COR-L47 (cell line): ENCODE data around the gene DCLRE1C.
"Not testable (repeated sequence)": the region's sequence is repeated elsewhere in the genome, so short reads cannot be mapped to it uniquely, and the experiment has no call there.

ENCODE experiments used
- DNase-seq: peaks from one replicate; lab custom pipeline; 2025; lab: John Stamatoyannopoulos, UW

The DCLRE1C gene

DNA sequence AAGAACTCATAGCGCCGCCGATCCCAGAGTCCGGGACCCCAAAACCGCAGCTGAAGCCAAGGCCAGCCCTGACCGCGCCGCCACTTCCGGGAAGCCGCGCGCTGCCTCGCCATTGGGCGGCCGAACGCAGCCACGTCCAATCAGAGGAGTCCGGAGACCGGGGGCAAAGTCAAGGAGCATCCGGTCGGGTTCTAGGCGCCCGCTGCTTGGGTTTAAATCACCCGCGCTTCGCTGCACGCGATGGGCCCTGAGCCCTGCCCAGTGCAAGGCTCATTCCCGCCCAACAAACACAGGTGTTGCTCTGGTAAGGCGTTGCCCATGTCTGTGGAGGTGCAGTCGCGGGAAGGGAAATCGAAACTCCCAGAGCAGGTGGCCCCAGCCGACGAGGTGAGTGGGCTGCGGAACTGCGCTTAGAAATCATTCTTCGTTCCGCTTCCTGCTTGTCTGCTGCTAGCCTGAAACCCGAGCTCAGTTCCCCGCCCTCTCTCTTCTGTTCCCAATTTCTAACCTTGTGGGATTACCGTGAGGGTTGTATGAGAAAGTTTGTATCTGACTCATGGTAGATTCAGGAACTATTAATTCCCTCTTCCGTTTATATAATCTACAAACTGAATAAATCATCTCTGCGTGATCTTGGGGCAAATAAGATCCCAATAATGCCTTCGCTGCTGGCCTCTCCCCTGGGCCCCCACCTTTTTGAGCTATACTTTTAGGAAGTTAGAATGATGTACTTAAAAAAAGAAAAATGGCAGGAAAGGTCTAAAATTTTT lies at the start of gene DCLRE1C:
Gene DCLRE1C (minus strand): TSS at position 96 of the 770 bp plus-strand sequence. CDS start 86 bp downstream, at position 10.
- DNase-seq = peak; percentile 78

DNA sequence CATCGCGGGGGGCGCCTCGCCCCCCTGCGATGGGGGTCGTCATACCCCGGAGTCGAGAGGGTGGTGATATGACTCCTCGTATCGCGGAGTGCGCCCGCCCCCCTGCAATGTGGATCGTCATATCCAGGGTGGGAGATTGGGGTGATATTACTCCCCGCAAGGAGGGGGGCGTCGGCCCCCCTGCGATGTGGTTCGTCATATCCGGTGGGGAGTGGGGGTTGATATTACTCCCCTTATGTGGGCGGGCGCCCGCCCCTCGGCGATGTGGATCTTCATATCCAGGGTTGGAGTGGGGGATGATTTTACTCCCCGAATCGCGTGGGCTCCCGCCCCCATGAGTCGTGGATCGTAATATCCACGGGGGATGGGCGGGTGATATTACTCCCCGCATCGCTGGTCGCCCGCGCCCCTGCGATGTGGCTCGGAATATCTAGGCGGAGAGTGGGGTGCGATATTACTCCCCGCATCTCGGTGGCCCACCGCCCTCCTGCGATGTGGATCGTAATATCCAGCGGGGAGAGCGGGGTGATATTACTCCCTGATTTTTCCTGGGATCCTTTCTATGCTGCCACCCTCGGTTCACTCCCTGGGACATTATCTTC lies 42.2 kb upstream of the DCLRE1C start:
- DNase-seq = no peak

DNA sequence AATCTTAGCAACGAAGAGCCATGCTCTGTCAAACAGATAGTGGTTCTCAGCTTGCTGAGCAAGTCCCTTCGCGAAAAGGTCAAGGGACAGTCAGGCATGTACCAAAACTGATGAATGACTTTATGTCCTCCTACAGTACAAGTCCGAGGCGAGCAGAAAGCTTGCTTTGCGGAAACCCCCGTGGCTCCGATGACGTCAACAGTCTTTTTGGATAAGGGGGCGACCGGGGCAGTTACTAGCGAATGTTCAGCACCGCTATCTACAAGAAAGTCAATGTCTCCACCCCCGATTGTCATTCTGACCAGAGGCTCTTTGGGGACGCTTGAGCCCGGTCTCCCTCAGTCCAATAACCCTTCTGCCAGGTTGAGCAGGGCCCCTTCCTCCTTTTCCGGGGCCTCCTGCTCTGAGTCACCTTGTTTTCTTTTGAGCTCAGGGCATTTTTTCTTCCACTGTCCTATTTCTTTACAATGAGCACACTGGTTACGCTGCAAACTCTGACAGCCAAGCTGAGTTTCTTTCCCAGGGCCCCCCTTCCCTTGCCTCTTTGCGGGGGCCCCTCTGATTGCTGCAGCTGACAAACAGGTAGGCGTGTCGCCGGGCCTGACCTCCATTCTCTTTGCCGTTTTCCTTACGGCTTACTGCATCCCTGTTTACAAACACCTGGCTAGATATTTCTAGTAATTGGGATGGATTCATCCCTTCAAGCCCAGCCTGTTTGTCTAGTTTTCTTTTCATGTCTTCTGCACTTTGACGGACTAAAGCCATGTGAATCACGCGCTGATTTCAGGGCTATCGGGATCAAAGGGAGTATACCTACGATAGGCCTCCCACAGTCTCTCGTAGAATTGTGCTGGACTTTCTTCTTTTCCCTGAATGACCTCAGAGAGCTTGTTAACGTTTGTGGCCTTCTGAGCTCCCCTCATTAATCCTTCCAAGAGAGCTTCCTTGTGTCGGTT lies 39.9 kb upstream of the DCLRE1C start:
- DNase-seq = not testable (repeated sequence)

DNA sequence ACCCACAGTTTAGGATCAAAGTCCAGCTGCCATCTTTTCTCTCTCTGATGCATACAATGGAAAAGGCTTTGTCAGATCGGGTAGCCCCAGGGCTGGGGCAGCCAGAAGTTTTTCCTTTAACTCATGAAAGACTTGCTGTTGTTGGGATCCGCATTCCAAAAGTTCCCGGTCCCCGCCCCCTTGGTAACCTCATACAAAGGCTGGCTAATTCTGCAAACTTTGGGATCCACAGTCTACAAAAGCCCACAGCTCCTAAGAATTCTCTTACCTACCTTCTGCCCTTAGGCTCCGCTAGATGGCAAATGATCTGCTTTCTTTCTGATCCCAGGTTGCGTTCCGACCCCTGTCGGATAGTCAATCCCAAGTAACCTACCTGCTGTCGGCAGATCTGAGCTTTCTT lies 38.4 kb upstream of the DCLRE1C start:
- DNase-seq = not testable (repeated sequence)

DNA sequence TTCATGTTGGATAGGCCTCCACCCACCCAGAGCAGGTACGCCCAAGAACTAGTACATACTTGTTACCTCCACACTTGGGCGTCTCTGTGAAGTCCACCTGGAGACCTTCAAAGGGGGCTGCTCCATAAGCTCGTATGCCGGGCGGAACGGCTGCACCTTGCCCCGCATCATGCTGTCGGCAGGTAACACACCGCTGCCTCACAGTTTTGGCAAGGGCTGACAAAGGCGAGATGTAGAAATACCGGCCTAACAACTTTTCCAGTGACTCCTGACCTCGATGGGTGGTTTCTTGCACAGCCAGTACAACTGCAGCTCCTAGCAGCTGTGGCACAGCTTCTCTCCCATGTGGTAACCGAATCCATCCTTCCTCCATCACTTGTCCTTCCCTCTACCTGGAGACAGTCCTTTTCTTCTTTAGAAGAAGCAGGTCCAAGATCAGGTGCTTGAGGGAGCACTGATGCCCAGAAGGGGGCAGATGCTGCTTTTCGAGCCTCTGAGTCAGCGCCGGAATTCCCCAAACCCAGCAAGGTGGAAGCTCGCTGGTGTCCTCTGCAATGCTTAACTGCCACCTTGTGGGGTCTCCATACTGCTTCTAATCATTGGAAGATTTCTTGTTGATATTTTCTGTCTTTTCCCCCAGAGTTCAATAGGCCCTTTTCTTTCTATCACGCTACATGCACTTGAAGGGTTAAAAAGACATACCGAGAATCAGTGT lies 37.3 kb upstream of the DCLRE1C start:
- DNase-seq = not testable (repeated sequence)

DNA sequence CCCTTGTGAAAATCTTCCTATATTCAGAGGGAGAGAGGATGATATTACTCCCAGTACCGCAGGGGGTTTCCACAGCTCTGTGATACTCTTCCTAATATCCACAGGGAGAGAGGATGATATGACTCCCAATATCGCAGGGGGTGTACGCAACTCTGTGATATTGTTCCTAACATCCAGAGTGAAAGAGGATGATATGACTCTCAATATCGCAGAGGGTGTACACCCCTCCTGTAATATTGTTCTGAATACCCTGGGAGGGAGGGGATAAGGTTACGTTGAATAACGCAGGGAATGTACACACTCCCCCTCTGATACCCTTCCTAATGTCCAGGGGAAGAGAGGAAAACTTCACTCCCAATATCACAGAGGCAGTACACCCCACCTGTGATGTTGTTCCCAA lies 35.7 kb upstream of the DCLRE1C start:
- DNase-seq = not testable (repeated sequence)

DNA sequence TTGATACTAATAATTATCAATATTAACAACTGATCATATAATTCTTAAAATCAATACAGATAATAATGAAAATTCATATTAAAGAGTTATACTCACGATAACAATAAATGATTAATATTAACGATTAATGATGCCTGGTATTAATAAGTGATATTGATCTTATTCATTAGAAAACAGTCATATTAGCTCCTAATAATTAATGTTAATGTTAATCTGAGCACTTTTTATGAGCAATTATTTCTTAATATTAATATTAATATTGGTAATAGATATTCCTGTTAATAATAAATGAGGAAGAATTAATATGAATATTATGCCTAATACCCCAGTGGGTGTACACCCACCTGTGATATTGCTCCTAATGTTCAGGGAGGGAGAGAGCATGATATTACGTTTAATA lies 28.8 kb upstream of the DCLRE1C start:
- DNase-seq = no peak

DNA sequence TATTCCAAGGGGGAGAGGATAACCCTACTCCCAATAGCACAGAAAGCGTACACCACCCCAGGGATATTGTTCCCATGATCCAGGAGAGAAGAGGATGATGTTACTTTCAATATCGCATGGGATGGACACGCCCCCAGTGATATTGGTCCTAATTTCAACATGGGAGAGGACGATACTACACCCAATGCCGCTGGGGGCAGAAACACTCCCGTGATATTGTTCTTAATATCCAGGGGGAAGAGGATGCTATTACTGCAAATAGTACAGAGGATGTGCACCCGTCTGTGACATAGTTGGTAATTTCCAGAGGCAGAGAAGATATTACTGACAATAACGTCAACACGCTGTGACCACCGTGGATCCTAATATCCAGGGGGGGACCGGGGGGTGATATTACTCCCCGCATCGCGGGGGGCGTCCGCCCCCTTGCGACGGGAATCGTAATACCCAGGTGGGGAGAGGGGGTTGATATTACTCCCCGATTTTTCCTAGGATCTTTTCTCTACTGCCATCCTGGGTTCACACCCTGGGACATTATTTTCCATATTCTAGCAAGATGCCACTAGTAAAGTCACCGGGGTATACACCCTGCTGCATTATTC lies 21.9 kb upstream of the DCLRE1C start:
- DNase-seq = no peak

DNA sequence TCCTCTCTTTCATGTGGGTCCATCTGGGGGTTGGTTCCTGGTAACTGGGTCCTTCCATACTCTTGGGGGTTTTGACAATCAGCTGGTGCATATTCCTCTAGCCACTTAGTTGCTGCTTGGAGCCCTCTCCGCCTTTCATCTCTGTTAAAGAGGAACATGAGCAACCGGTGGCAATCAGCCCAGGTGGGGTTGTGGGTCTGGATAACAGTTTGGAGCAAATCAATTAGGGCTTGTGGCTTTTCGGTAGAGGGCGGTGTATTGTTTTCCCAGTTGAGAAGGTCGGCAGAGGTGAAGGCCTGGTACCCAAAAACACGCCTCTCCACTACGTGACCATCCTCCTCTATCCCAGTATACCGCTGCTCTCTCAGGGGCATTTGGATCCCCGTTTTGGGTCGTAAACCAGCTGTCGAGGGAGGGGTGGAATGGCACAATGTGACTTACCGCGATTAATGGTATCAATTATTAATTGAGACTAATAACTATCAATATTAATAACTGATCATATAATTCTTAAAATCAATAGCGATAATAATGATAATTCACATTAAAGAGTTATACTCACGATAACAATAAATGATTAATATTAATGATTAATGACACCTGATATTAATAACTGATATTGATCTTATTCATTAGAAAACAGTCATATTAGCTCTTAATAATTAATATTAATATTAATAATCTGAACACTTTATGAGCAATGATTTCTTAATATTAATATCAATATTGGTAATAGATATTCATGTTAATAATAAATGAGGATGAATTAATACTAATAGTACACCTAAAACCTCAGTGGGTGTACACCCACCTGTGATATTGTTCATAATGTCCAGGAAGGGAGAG lies 20.5 kb upstream of the DCLRE1C start:
- DNase-seq = not testable (repeated sequence)

DNA sequence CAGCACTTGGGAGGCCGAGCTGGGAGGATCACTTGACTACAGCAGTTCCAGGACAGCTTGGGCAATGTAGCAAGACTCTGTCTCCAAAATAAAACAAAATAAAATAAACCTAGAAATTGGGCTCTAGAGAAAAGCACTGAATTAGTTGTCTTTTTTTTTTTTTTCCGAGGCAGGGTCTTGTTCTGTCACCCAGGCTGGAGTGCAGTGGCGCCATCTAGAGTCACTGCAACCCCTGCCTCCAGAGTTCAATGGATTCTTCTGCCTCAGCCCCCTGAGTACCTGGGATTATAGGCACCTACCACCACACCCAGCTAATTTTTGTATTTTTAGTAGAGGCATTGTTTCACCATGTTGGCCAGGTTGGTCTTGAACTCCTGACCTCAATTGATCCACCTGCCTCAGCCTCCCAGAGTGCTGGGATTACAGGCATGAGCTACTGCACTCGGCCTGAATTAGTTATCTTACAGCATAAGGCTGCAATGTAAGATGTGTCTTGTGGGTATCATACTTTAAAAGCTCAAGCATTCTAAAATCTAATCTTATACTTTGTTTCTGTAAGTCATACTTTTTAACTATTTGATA lies 18.1 kb upstream of the DCLRE1C start:
- no peak for DNase-seq

DNA sequence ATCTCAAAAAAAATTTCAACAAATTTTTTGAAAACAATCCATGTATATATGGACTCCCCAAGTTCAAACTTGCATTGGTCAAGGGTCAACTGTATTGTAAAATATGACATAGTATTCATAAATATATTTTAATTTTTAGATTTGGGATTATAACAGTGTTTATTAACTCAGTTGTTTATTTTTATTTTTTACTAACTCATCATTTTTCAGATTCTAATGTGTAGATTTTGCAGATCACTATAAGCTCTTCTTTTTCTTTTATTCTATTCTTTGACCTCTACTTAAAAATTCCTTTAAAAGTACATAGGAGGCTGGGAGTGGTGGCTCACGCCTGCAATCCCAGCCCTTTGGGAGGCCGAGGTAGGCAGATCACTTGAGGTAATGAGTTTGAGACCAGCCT lies 14.0 kb upstream of the DCLRE1C start:
- no peak for DNase-seq

DNA sequence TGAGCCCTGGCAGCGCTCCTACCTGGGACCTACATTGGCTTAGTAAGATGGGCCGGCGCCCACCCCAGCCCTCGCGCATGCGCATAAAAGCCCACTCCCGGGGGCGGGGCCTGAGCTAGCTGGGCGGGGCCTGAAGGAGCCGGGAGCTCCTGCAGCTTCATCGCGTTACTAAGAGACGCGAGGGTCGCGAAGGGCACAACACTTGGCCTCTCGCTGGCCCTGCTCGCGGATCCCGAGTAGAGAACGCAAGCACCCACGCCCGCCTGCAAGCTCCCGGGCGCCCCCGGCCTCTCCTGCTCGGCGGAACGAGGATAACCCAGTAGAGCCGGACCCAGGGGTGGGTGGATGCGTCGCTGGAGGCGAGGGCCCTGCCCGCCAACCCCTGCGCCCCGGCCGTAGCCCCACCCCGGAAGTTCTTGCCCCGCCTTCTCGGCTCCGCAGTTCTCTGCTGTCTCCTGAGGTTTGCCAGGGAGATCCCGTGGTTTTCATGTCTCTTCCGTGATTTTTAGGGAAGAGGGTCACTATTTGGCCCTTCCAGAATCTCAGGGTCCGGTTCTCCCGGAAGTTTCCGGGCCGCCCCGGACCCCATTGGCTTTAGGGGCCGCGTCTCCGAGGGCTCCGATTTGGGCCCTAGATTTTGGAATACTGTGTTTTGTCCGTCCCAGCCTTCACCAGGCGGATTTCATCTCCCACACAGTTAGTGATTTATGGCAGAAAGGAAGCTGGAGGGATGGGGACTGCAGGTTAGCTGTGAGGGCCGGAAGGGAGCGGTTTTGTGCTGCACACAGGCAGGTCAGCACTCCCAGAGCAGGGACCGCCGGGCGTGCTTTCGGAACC lies 5.5 kb upstream of the DCLRE1C start, which contains the start of gene MEIG1:
Gene MEIG1 (plus strand): TSS at position 168 of the 837 bp plus-strand sequence. CDS start 7,081 bp downstream, outside the sequence.
- peak; percentile 74 for DNase-seq

DNA sequence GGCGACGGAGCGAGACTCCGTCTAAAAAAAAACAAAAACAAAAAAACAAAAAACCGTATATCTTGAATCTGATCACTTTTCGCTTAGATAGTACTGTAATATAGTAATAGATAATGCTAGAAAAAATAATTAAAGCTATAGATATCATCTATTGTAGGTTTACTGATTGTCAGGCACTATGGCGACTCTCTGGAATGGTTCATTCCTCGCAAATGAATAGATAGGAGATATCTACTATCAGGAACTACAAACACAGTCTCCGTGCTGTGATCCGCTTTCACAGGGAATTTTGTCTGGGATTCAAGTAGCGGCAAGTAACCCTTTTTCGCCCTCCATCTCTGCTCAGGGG lies 5.0 kb upstream of the DCLRE1C start:
- no peak for DNase-seq

DNA sequence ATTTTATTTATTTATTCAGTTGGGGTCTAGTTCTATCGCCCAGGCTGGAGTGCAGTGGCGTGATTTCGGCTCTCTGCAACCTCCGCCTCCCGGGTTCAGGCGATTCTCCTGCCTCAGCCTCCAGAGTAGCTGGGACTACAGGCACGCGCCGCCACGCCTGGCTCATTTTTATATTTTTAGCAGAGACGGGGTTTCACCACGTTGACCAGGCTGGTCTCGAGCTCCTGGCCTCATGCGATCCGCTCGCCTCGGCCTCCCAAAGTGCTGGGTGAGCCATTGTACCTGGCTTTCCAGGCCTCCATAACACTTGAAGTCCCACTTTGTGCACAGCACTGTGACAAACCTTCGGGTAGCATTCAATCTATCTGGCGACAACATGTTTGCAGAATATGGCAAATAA lies 1.0 kb upstream of the DCLRE1C start:
- no peak for DNase-seq

DNA sequence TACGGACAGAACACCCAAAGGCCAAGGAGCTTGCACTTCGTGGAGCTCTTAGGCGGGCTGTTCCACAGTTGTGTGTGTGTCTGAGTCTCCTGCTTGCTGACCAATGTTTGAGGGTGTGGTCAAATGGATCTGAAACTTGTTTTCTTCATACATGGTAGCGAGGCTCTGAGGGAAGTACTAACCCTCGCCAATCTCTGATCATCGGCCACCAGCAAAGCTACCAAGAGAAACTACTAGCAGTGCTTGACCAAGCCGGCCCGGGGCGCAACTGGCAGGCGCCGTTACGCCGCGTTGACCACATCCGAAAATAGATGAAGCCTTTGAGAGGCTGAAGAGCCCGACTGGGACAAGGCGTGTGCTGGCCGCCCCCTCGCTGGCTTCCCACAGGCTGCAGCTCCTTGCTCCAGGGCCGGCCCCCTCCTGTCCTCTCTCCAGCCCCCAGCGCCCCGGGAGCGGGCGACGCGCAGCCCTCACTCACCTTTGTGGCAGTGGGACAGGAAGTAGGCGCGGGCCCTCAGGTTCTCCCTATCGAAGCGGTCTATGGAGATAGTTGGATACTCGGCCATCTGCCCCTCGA lies 384 bp downstream of the DCLRE1C start:
- DNase-seq = no peak

DNA sequence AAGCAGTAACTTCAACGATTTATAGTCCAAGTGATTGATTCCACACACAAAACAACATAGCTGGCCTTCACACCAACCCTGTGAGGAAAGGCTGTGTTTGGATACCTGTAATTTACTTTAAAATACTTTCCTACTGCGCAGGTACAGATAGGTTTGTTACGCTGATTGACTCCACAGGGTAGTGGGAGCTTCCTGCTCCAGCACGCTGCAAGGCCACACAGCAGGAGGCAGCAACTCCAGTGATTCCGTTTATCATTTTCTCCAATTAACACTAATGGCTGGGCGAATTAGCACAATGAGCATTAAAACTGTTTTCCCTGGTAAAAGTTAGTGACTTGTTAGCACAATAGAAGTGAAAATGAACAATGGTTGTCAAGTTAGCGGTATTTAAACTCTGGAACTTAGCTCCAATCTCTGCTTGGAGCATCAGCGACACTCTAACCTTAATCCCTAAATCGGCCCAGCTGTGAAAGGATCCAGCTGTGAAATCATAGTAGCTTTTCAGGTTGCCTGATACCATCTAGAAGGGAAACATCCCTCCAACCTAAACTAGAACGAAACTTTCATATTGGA lies 959 bp downstream of the DCLRE1C start:
- no peak for DNase-seq

DNA sequence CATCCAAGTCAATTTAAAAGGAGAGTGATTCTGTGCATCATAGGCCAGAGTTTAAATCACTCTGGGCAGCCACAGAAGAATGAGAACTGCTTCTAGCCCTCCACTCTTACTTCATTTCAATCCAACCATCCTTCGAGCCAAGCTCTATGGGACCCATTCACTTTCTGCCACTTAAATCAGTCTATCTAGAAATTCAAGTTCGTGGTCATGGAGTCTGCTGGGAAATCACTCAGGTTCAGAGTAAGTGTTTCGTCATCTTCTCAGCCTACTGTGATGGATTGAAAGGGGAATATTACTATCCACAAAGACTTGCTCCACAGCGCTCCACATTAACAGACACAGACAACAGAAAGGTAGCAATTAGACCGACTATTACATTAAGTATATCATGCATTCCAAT lies 4.6 kb downstream of the DCLRE1C start:
- DNase-seq = no peak

DNA sequence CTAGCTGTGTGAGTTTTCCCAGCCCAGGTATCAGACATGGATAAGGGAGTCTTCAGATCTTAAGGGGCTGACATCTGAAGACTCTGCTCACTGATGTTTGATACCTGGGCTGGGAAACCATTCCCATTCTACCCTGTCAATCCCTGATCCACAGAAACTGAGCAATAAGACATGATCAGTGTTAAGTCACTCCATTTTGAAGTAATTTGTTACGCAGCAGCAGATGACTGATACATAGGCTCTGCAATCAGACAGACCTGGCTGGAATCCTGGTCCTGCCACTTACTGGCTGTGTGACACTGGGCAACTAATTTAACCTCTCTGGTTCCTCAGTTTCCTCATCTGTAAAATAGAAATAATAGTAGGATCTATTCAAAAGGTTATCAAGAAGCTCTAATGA lies 6.6 kb downstream of the DCLRE1C start:
- DNase-seq = no peak
